ENCODE measurements around the gene SFRP5. TPM values are rescaled to one million over a fixed set of nuclear protein-coding genes. Genes with fewer than 3 reads are reported as not detected.

Gene SFRP5
- total and polyA plus RNA-seq, 10 of the 15 experiments (the other 5 are each of a cell fraction or from before 2014, with no cell fraction given) = not detected

DNA sequence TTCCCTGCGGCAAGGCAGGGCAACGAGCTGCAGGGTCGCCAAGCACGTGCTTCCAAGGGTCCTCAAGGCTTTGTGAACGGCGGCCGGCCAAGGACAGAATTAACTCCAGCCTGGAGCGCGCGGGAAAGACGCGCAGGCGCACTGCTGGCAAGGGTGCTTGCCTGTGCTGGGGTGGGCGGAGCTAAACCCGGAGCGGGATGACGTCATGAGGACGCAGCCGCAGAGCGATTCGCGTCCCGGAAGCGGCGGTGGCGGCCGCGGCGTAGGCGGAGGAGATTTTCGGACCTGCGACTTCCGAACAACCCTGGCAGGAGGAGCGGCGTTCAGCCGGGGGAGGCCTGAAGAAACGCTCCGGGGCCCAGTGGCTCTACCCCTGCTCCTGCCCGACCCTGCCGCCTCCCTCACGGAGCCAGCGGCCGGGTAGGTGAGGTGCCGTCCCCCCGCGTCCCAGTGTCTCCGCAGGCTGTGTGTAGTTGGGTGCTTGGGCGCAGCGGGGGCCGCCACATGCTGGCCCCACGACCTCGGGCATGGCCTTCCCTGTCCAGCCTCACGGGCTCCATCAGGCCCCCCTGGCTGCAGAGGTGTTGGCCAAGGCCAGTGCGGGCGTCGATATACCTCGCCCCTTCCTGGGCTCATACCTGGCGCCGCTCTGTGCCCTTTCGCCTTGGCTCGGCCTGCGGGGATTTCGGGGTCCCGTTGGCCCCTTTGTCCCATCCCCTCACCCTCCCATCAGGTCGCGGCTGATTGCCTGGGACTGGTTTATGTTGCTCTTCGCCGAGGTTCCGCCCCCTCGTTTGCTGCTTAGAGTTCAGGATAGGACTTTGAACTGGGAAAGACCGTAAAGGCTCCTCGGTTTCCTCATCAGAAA lies 34.7 kb downstream of the SFRP5 start, which contains the start of gene ZFYVE27 (continued):
- no peak for TF ChIP-seq NR2C2 (IDR thresholded peaks at IDR 0.05; ENCODE audit: borderline replicate concordance, control insufficient read depth, insufficient read length, low read depth)
- TF ChIP-seq KLF5 (IDR thresholded peaks at IDR 0.05; ENCODE audit: partially characterized antibody) = peak; percentile 60
- no peak for TF ChIP-seq ZNF217 (IDR thresholded peaks at IDR 0.05)
- TF ChIP-seq CBX3 (IDR thresholded peaks at IDR 0.05; ENCODE audit: borderline replicate concordance, low read depth) = no peak
- TF ChIP-seq, protein P1, sequence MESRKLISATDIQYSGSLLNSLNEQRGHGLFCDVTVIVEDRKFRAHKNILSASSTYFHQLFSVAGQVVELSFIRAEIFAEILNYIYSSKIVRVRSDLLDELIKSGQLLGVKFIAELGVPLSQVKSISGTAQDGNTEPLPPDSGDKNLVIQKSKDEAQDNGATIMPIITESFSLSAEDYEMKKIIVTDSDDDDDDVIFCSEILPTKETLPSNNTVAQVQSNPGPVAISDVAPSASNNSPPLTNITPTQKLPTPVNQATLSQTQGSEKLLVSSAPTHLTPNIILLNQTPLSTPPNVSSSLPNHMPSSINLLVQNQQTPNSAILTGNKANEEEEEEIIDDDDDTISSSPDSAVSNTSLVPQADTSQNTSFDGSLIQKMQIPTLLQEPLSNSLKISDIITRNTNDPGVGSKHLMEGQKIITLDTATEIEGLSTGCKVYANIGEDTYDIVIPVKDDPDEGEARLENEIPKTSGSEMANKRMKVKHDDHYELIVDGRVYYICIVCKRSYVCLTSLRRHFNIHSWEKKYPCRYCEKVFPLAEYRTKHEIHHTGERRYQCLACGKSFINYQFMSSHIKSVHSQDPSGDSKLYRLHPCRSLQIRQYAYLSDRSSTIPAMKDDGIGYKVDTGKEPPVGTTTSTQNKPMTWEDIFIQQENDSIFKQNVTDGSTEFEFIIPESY (IDR thresholded peaks at IDR 0.05) = 0 out of 2 replicates have a peak, but pooled peaks have one; percentile 47
- peak; percentile 70; the same call in 1 of the 2 replicates for TF ChIP-seq SIN3A (IDR thresholded peaks at IDR 0.05; ENCODE audit: low read depth, low read length)
- TF ChIP-seq, protein P2, sequence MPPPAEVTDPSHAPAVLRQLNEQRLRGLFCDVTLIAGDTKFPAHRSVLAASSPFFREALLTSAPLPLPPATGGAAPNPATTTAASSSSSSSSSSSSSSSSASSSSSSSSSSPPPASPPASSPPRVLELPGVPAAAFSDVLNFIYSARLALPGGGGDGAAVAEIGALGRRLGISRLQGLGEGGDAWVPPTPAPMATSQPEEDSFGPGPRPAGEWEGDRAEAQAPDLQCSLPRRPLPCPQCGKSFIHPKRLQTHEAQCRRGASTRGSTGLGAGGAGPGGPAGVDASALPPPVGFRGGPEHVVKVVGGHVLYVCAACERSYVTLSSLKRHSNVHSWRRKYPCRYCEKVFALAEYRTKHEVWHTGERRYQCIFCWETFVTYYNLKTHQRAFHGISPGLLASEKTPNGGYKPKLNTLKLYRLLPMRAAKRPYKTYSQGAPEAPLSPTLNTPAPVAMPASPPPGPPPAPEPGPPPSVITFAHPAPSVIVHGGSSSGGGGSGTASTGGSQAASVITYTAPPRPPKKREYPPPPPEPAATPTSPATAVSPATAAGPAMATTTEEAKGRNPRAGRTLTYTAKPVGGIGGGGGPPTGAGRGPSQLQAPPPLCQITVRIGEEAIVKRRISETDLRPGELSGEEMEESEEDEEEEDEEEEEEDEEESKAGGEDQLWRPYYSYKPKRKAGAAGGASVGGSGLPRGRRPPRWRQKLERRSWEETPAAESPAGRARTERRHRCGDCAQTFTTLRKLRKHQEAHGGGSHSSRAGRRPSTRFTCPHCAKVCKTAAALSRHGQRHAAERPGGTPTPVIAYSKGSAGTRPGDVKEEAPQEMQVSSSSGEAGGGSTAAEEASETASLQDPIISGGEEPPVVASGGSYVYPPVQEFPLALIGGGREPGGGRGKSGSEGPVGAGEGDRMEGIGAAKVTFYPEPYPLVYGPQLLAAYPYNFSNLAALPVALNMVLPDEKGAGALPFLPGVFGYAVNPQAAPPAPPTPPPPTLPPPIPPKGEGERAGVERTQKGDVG (CRISPR knock-in tag; IDR thresholded peaks at IDR 0.05) = peak; percentile 60; the same call in 1 of the 2 replicates
- peak in 1 of 2 experiments; percentile 93; a peak in 2 of 3 replicates for TF ChIP-seq EGR1 (IDR thresholded peaks at IDR 0.05; ENCODE audit: borderline replicate concordance in 1 of 2, low read depth in 2 of 2, low read length in 2 of 2)
- TF ChIP-seq, protein P3, sequence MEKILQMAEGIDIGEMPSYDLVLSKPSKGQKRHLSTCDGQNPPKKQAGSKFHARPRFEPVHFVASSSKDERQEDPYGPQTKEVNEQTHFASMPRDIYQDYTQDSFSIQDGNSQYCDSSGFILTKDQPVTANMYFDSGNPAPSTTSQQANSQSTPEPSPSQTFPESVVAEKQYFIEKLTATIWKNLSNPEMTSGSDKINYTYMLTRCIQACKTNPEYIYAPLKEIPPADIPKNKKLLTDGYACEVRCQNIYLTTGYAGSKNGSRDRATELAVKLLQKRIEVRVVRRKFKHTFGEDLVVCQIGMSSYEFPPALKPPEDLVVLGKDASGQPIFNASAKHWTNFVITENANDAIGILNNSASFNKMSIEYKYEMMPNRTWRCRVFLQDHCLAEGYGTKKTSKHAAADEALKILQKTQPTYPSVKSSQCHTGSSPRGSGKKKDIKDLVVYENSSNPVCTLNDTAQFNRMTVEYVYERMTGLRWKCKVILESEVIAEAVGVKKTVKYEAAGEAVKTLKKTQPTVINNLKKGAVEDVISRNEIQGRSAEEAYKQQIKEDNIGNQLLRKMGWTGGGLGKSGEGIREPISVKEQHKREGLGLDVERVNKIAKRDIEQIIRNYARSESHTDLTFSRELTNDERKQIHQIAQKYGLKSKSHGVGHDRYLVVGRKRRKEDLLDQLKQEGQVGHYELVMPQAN (conservative IDR thresholded peaks at IDR 0.05) = peak; percentile 88
- peak; percentile 84 for TF ChIP-seq NRF1 (conservative IDR thresholded peaks at IDR 0.05; ENCODE audit: low read depth, low read length)
- TF ChIP-seq, protein P4, sequence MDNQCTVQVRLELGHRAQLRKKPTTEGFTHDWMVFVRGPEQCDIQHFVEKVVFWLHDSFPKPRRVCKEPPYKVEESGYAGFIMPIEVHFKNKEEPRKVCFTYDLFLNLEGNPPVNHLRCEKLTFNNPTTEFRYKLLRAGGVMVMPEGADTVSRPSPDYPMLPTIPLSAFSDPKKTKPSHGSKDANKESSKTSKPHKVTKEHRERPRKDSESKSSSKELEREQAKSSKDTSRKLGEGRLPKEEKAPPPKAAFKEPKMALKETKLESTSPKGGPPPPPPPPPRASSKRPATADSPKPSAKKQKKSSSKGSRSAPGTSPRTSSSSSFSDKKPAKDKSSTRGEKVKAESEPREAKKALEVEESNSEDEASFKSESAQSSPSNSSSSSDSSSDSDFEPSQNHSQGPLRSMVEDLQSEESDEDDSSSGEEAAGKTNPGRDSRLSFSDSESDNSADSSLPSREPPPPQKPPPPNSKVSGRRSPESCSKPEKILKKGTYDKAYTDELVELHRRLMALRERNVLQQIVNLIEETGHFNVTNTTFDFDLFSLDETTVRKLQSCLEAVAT (IDR thresholded peaks at IDR 0.05) = no peak
- TF ChIP-seq TCF12 (IDR thresholded peaks at IDR 0.05; ENCODE audit: low read depth, low read length) = no peak
- no peak for TF ChIP-seq RCOR1 (conservative IDR thresholded peaks at IDR 0.05; ENCODE audit: low read depth, low read length)
- no peak for TF ChIP-seq MTA3 (IDR thresholded peaks at IDR 0.05; ENCODE audit: borderline replicate concordance, low read length)
- TF ChIP-seq MXI1 (IDR thresholded peaks at IDR 0.05; ENCODE audit: low read depth, low read length) = peak; percentile 12; the same call in 1 of the 2 replicates
- TF ChIP-seq SMARCA5 (IDR thresholded peaks at IDR 0.05) = peak; percentile 84
- no peak for TF ChIP-seq STAT3 (IDR thresholded peaks at IDR 0.05; ENCODE audit: low read depth, low read length)
- TF ChIP-seq RAD51 (IDR thresholded peaks at IDR 0.05) = no peak
- TF ChIP-seq POLR2AphosphoS2 (IDR thresholded peaks at IDR 0.05; ENCODE audit: low read depth, low read length) = peak; percentile 90
- TF ChIP-seq POLR2A (IDR thresholded peaks at IDR 0.05; ENCODE audit: low read depth, low read length) = peak; percentile 98
